ENCODE results near the gene EIF2B4. TPM values are rescaled to one million over a fixed set of nuclear protein-coding genes. Genes with fewer than 3 reads are reported as not detected.

The EIF2B4 gene
- total and polyA plus RNA-seq, 2 experiments from 2014 or later, result 51.4 to 64.0 TPM

DNA sequence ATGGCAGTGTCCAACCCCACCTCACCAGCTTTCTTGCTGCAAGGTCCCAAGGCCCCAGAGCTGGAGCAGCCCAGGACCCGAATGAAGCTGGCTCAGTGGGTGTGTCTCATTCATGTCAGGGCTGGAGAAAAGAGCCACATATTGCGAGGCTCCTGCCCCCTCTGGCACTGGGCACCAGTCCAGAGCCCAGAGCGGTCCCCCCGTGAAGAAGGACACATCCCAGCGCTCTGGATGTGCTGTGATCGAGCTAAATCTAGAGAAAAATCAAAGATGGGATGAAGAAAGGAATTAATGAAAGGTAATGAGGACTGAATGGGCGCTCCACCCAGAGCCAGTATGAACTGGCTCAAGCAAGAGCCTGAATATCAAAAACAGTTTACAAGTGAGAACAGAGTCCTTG, 34.0 kb downstream of the EIF2B4 start:
- Histone ChIP-seq H3K4me3 (no peak overlapping the region), H3K36me3 (ENCODE audit: insufficient read depth) (peaks cover 62% of the 10 kb centered on the region), H3K27me3 (ENCODE audit: insufficient read depth) (no peaks in the 10 kb centered on the region), H3K4me1 (ENCODE audit: insufficient read depth) (no peaks in the 10 kb centered on the region), H3K4me2 (no peak overlapping the region), H3K9me2 (ENCODE audit: insufficient read depth) (no peaks in the 10 kb centered on the region), H4K20me1 (replicated peaks; ENCODE audit: insufficient read depth) (peaks cover 8% of the 10 kb centered on the region), H3F3A (replicated peaks; ENCODE audit: low read depth) (no peaks in the 10 kb centered on the region), H3K27ac (ENCODE audit: low read depth) (no peak overlapping the region), H3K79me2 (replicated peaks; ENCODE audit: insufficient read depth) (no peaks in the 10 kb centered on the region), H2AFZ (no peak overlapping the region)
- DNase-seq (ENCODE audit: low spot score) (no peak), ATAC-seq (no peak)
- Mint-ChIP-seq H3K27ac (no peak overlapping the region), H3K27me3 (ENCODE audit: insufficient read depth, low read depth, poor library complexity) (peaks cover 8% of the 10 kb centered on the region), H3K36me3 (ENCODE audit: low read depth) (peaks cover 82% of the 10 kb centered on the region), H3K9me3 (no peaks in the 10 kb centered on the region), H3K4me1 (no peaks in the 10 kb centered on the region), H3K4me3 (no peak overlapping the region)
- TF ChIP-seq ZNF114 (CRISPR knock-in tag; IDR thresholded peaks at IDR 0.05) (no peak), NANOG (IDR thresholded peaks at IDR 0.05; ENCODE audit: borderline replicate concordance) (no peak), REST (IDR thresholded peaks at IDR 0.05; ENCODE audit: unreplicated experiment) (no peak), EZH2 (IDR thresholded peaks at IDR 0.05; ENCODE audit: low read depth, unreplicated experiment) (no peak), JUNB (IDR thresholded peaks at IDR 0.05; ENCODE audit: unreplicated experiment) (no peak), POLR2AphosphoS5 (IDR thresholded peaks at IDR 0.05; ENCODE audit: low read depth) (no peak), EZH2phosphoT487 (IDR thresholded peaks at IDR 0.05; ENCODE audit: unreplicated experiment) (no peak), ZNF331 (CRISPR knock-in tag; IDR thresholded peaks at IDR 0.05; ENCODE audit: low read depth) (no peak), ETS1 (IDR thresholded peaks at IDR 0.05) (no peak), STAT1 (IDR thresholded peaks at IDR 0.05; ENCODE audit: unreplicated experiment) (no peak), ZNF462 (CRISPR knock-in tag; IDR thresholded peaks at IDR 0.05) (no peak), CREB1 (CRISPR knock-in tag; IDR thresholded peaks at IDR 0.05; ENCODE audit: low read depth) (no peak)
- TF ChIP-seq, protein P1, sequence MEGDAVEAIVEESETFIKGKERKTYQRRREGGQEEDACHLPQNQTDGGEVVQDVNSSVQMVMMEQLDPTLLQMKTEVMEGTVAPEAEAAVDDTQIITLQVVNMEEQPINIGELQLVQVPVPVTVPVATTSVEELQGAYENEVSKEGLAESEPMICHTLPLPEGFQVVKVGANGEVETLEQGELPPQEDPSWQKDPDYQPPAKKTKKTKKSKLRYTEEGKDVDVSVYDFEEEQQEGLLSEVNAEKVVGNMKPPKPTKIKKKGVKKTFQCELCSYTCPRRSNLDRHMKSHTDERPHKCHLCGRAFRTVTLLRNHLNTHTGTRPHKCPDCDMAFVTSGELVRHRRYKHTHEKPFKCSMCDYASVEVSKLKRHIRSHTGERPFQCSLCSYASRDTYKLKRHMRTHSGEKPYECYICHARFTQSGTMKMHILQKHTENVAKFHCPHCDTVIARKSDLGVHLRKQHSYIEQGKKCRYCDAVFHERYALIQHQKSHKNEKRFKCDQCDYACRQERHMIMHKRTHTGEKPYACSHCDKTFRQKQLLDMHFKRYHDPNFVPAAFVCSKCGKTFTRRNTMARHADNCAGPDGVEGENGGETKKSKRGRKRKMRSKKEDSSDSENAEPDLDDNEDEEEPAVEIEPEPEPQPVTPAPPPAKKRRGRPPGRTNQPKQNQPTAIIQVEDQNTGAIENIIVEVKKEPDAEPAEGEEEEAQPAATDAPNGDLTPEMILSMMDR (conservative IDR thresholded peaks at IDR 0.05; ENCODE audit: low read depth in 2 of 2), result no peak

All from GM23338 (cell line).